Endothelial cell of umbilical vein (primary cell): ENCODE measurements around the gene OR5M3. TPM values are rescaled to one million over a fixed set of nuclear protein-coding genes. Genes with fewer than 3 reads are reported as not detected.

Experiments
- BruUV-seq: library from RNA; stranded (reverse); fragments of 400-500 nt; replicated peaks from 2 replicates; lab custom pipeline; 2021; lab: Mats Ljungman, UMichigan
- CTCF ChIA-PET: fragments of 300-600, 350-600 bp; sonication (Branson Sonifier 250); formaldehyde crosslinking; loops from one replicate; lab custom pipeline; 2021; ENCODE audit warnings: antibody characterized with exemption, inconsistent platforms; lab: Charles Lee
- POLR2A ChIA-PET: fragments of 300-600, 350-600 bp; sonication (Branson Sonifier 250); formaldehyde crosslinking; loops from one replicate; lab custom pipeline; 2021; ENCODE audit warnings: antibody characterized with exemption, inconsistent platforms; lab: Charles Lee
- DNase-seq: peaks from one replicate; pipeline ENCODE4 v3.0.0-alpha.2; 2011; ENCODE audit warnings: low read depth, low spot score
- FAIRE-seq: peaks from 2 replicates; lab custom pipeline; 2011; peaks lifted over from hg19 to GRCh38; lab: Jason Lieb, UNC
- H2AFZ ChIP-seq: 2 replicates; pipeline ENCODE4 v1.6.0; 2012; ENCODE audit warnings: low read depth, low read length, control low read depth, inconsistent platforms
- H3K27ac ChIP-seq: 2 replicates; pipeline ENCODE4 v1.5.1; 2011; ENCODE audit warnings: low read depth, mild to moderate bottlenecking, control low read depth, low read length, moderate library complexity; ENCODE audit not compliant: insufficient read depth
- H3K27me3 ChIP-seq, 2 experiments: 2 replicates each; pipeline versions ENCODE4 v1.6.0 to v1.6.1; 2011; ENCODE audit warnings: low read length in 2 of 2, mixed read lengths in 1 of 2; ENCODE audit not compliant: control insufficient read depth in 2 of 2, insufficient read depth in 2 of 2
- H3K36me3 ChIP-seq, 2 experiments: 2 replicates in 1 of 2; 3 replicates in 1 of 2; pipeline ENCODE4 v1.5.1; 2011; ENCODE audit warnings: low read length in 2 of 2, mild to moderate bottlenecking in 1 of 2, moderate library complexity in 1 of 2; ENCODE audit not compliant: control insufficient read depth in 2 of 2, insufficient read depth in 2 of 2; ENCODE audit errors: extremely low read depth in 1 of 2
- H3K4me1 ChIP-seq: 3 replicates; pipeline ENCODE4 v1.5.1; 2011; ENCODE audit warnings: mild to moderate bottlenecking, low read length; ENCODE audit not compliant: control insufficient read depth, insufficient read depth; ENCODE audit errors: extremely low read depth
- H3K4me2 ChIP-seq: 2 replicates; pipeline ENCODE4 v1.6.1; 2011; ENCODE audit warnings: low read length, control low read depth, mixed read lengths; ENCODE audit not compliant: insufficient read depth
- H3K4me3 ChIP-seq, 3 experiments: fragments of 200-600 bp in 1 of 3; sonication (generic), shearing (Covaris generic) in 1 of 3; replicated peaks in 1 of 3; 2 replicates each; pipeline ENCODE4 v1.5.1; 2011 to 2016; ENCODE audit warnings: control low read depth in 3 of 3, low read length in 3 of 3, mild to moderate bottlenecking in 2 of 3, inconsistent platforms in 1 of 3, low read depth in 1 of 3, moderate library complexity in 1 of 3; ENCODE audit not compliant: insufficient read depth in 1 of 3
- H3K79me2 ChIP-seq: 2 replicates; pipeline ENCODE4 v1.6.0; 2012; ENCODE audit warnings: low read length, inconsistent platforms; ENCODE audit not compliant: control insufficient read depth, insufficient read depth
- H3K9ac ChIP-seq: replicated peaks from 2 replicates; pipeline ENCODE3; 2011; ENCODE audit warnings: low read length, control low read depth; ENCODE audit not compliant: insufficient read depth; ENCODE audit errors: extremely low read depth
- H3K9me1 ChIP-seq: replicated peaks from 3 replicates; pipeline ENCODE4 v1.6.0; 2011; ENCODE audit warnings: mild to moderate bottlenecking, low read length; ENCODE audit not compliant: control insufficient read depth, insufficient read depth; ENCODE audit errors: extremely low read depth
- H3K9me3 ChIP-seq: replicated peaks from 2 replicates; pipeline ENCODE4 v1.5.1; 2012; ENCODE audit warnings: low read length, inconsistent platforms; ENCODE audit not compliant: control insufficient read depth, insufficient read depth
- H4K20me1 ChIP-seq: replicated peaks from 2 replicates; pipeline ENCODE3; 2011; ENCODE audit warnings: mild to moderate bottlenecking, low read length; ENCODE audit not compliant: control insufficient read depth, insufficient read depth; ENCODE audit errors: extremely low read depth
- EZH2 ChIP-seq: IDR thresholded peaks from 2 replicates; pipeline ENCODE4 v1.6.1; 2012; ENCODE audit warnings: borderline replicate concordance, low read depth, mild to moderate bottlenecking, moderate library complexity, low read length, inconsistent platforms; ENCODE audit not compliant: severe bottlenecking
- FOS ChIP-seq: IDR thresholded peaks from 2 replicates; pipeline ENCODE4 v1.6.1; 2011; ENCODE audit warnings: mild to moderate bottlenecking, low read length, moderate library complexity, borderline replicate concordance; ENCODE audit not compliant: insufficient read depth
- GATA2 ChIP-seq: IDR thresholded peaks from 2 replicates; pipeline ENCODE4 v1.7.0; 2011; ENCODE audit warnings: low read depth, mild to moderate bottlenecking, moderate library complexity, mixed read lengths, low read length; ENCODE audit not compliant: insufficient read length, insufficient read depth
- JUN ChIP-seq: IDR thresholded peaks from 2 replicates; pipeline ENCODE4 v1.6.1; 2011; ENCODE audit warnings: borderline replicate concordance, low read depth; ENCODE audit not compliant: insufficient read length, insufficient read depth
- MYC ChIP-seq: IDR thresholded peaks from one replicate; pipeline ENCODE4 v1.6.1; 2011; ENCODE audit warnings: mild to moderate bottlenecking, low read depth, low read length
- POLR2A ChIP-seq: IDR thresholded peaks from 2 replicates; pipeline ENCODE4 v1.6.1; 2012; ENCODE audit warnings: low read depth, mild to moderate bottlenecking, control low read depth, low read length
- POLR2AphosphoS5 ChIP-seq: IDR thresholded peaks from 2 replicates; pipeline ENCODE4 v1.6.1; 2012; ENCODE audit warnings: low read depth, mild to moderate bottlenecking, control low read depth, low read length, moderate library complexity; ENCODE audit not compliant: insufficient read depth
- dilution Hi-C: fragments of 300-500 bp; cut with MboI; formaldehyde crosslinking; loops from one replicate; pipeline ENCODE4 v1.15.0; 2019; ENCODE audit warnings: low sequenced_read_pairs; ENCODE audit not compliant: extremely low pct_ligation_motif_present
- intact Hi-C: fragments of 100-400 bp; cut with micrococcal nuclease; formaldehyde crosslinking; loops from one replicate; pipeline ENCODE4 v1.10.0; 2022
- polyA plus RNA-seq, 4 experiments: library from polyadenylated mRNA; depleted of rRNA in 3 of 4; stranded (reverse) in 3 of 4; unstranded in 1 of 4; fragments of >200 nt; gene quantifications; 2 replicates each; pipeline versions ENCODE4 v1.2.1 to v1.2.3, GENCODE V29; 2011 to 2012; ENCODE audit warnings: missing spikeins in 1 of 4
- total RNA-seq: library from RNA; stranded (reverse); gene quantifications from 2 replicates; pipeline ENCODE4 v1.2.3, GENCODE V29; 2021
- TF ChIP-seq, protein P1 (sequence below): IDR thresholded peaks from 2 replicates; pipeline ENCODE4 v1.6.1; 2011; ENCODE audit not compliant: insufficient read depth, insufficient read length
- TF ChIP-seq, protein P2 (sequence below), 2 donors: IDR thresholded peaks; 1 replicate in 1 of 2; 2 replicates in 1 of 2; pipeline ENCODE4 v1.5.1; 2011; ENCODE audit warnings: low read length in 2 of 2, mild to moderate bottlenecking in 2 of 2, moderate library complexity in 2 of 2, control low read depth in 1 of 2, inconsistent platforms in 1 of 2, low read depth in 1 of 2; ENCODE audit not compliant: insufficient read depth in 1 of 2; ENCODE audit errors: extremely low read depth in 1 of 2

Gene OR5M3
- total and polyA plus RNA-seq, 2 donors (not counting 3 experiments of a cell fraction or from before 2014, with no cell fraction given), result not detected

- FAIRE-seq, result no peak
- no peak for DNase-seq
- BruUV-seq, result no TSS peak
- CTCF ChIA-PET, result no interaction called here
- no peaks in the 10 kb centered on the region for H3K9me1 ChIP-seq
- no peaks in the 10 kb centered on the region for H3K27me3 ChIP-seq
- H3K79me2 ChIP-seq, result no peaks in the 10 kb centered on the region
- no peak overlapping the region for H3K4me2 ChIP-seq
- no peaks in the 10 kb centered on the region for H3K4me1 ChIP-seq
- no peaks in the 10 kb centered on the region for H4K20me1 ChIP-seq
- TF ChIP-seq POLR2AphosphoS5 (no peak), POLR2A (no peak), JUN (no peak), GATA2 (no peak), MYC (no peak), EZH2 (no peak), FOS (no peak)
- TF ChIP-seq, protein P1, sequence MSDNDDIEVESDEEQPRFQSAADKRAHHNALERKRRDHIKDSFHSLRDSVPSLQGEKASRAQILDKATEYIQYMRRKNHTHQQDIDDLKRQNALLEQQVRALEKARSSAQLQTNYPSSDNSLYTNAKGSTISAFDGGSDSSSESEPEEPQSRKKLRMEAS, result no peak
- TF ChIP-seq, protein P2, sequence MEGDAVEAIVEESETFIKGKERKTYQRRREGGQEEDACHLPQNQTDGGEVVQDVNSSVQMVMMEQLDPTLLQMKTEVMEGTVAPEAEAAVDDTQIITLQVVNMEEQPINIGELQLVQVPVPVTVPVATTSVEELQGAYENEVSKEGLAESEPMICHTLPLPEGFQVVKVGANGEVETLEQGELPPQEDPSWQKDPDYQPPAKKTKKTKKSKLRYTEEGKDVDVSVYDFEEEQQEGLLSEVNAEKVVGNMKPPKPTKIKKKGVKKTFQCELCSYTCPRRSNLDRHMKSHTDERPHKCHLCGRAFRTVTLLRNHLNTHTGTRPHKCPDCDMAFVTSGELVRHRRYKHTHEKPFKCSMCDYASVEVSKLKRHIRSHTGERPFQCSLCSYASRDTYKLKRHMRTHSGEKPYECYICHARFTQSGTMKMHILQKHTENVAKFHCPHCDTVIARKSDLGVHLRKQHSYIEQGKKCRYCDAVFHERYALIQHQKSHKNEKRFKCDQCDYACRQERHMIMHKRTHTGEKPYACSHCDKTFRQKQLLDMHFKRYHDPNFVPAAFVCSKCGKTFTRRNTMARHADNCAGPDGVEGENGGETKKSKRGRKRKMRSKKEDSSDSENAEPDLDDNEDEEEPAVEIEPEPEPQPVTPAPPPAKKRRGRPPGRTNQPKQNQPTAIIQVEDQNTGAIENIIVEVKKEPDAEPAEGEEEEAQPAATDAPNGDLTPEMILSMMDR (IDR thresholded peaks at IDR 0.05; ENCODE audit: extremely low read depth in 1 of 2, insufficient read depth in 1 of 2, low read depth in 1 of 2, low read length in 2 of 2), result no peak
- intact Hi-C loops, result no loop called here
- H3K4me3 ChIP-seq, result no peak overlapping the region
- dilution Hi-C loops, result no loop called here
- H3K36me3 ChIP-seq, result no peaks in the 10 kb centered on the region
- H3K9ac ChIP-seq, result no peak overlapping the region
- H2AFZ ChIP-seq, result no peak overlapping the region
- POLR2A ChIA-PET, result no interaction called here
- H3K9me3 ChIP-seq, result peaks cover 5% of the 10 kb centered on the region
- no peak overlapping the region for H3K27ac ChIP-seq
Observed at GRCh38 chr11:56522008-56522407, 48.9 kb upstream of the OR5M3 start.
